T47D (cell line): ENCODE results near the gene RELL1.

Experiments used
- DNase-seq, 2 experiments: peaks; one replicate each; pipeline versions ENCODE4 v3.0.0 to v3.0.0-alpha.2; 2011 to 2012; ENCODE audit warnings: low read depth in 1 of 2, low spot score in 1 of 2
- JUND ChIP-seq: IDR thresholded peaks from 2 replicates; pipeline ENCODE4 v1.6.1; 2012; ENCODE audit warnings: low read depth
- in situ Hi-C: cut with HindIII; loops from 2 replicates; pipeline ENCODE4 v1.10.0; 2016; ENCODE audit warnings: low sequenced_read_pairs, low pct_unique_long_range_greater_than_20kb

Gene RELL1

GRCh38 chr4:37615059-37615719 lies 71.0 kb downstream of the RELL1 start:
- no peak for TF ChIP-seq JUND
- in situ Hi-C loops = no loop called here
- no peak for DNase-seq

- in situ Hi-C loops = no loop called here
- no peak for TF ChIP-seq JUND
- no peak for DNase-seq
These were observed 73.4 kb downstream of the RELL1 start for GRCh38 chr4:37612811-37613210.

- in situ Hi-C loops = no loop called here
- no peak for DNase-seq
- TF ChIP-seq JUND = no peak
These were observed 76.5 kb downstream of the RELL1 start for GRCh38 chr4:37609626-37610025.

GRCh38 chr4:37607018-37607417 lies 79.2 kb downstream of the RELL1 start:
- in situ Hi-C loops = no loop called here
- no peak for TF ChIP-seq JUND
- DNase-seq = no peak

- no peak for DNase-seq
- in situ Hi-C loops = no loop called here
- no peak for TF ChIP-seq JUND
These were observed 80.2 kb downstream of the RELL1 start for GRCh38 chr4:37605843-37606565.

- peak; percentile 9 to 47 for DNase-seq
- no peak for TF ChIP-seq JUND
- in situ Hi-C loops = no loop called here
These were observed 81.7 kb downstream of the RELL1 start for GRCh38 chr4:37604461-37604860.

- DNase-seq = no peak
- no peak for TF ChIP-seq JUND
- in situ Hi-C loops = no loop called here
These were observed 82.5 kb downstream of the RELL1 start for GRCh38 chr4:37603711-37604110.

GRCh38 chr4:37603070-37603468 lies 83.1 kb downstream of the RELL1 start:
- DNase-seq = peak; percentile 26 to 78
- in situ Hi-C loops = no loop called here
- 0 out of 2 replicates have a peak, but pooled peaks have one; percentile 22 for TF ChIP-seq JUND

GRCh38 chr4:37602454-37603069 lies 83.6 kb downstream of the RELL1 start:
- DNase-seq = no peak
- in situ Hi-C loops = no loop called here
- TF ChIP-seq JUND = no peak

GRCh38 chr4:37601531-37601930 lies 84.6 kb downstream of the RELL1 start:
- TF ChIP-seq JUND = no peak
- in situ Hi-C loops = no loop called here
- DNase-seq = peak in 1 of 2 experiments; percentile 79

GRCh38 chr4:37599092-37599790 lies 86.9 kb downstream of the RELL1 start:
- no peak for DNase-seq
- TF ChIP-seq JUND = no peak
- in situ Hi-C loops = no loop called here

GRCh38 chr4:37597034-37597433 lies 89.1 kb downstream of the RELL1 start:
- no peak for DNase-seq
- no peak for TF ChIP-seq JUND
- in situ Hi-C loops = no loop called here
